NT2/D1 (cell line): ENCODE measurements around the gene ARID1B.

Source experiments
- YY1 ChIP-seq: IDR thresholded peaks from 2 replicates; pipeline ENCODE4 v1.6.1; 2011; ENCODE audit not compliant: insufficient read length, insufficient read depth
- ZNF274 ChIP-seq: IDR thresholded peaks from 2 replicates; pipeline ENCODE4 v1.6.1; 2011; ENCODE audit warnings: mild to moderate bottlenecking, low read depth, low read length

DNA sequence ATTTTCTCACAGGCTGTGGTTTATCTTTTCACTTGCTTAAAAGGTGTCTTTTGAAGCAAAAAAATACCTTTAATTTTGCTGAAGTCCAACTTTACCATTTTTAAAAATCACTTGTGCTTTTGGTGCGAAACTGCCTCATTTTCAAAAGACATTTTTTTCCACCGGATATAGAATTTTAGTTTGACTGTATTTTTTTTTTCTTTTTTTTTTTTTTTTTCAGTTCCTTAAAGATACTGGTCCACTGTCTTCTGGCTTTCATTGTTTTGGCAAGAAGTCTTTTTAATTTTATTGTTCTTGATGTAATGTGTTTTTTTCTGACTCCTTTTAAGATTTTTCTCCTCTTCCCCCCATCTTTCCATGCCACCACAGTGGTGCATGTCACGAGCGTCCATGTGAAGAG, 198.2 kb downstream of the ARID1B start:
- TF ChIP-seq ZNF274 (no peak), YY1 (no peak)
